Globus pallidus (tissue), 1 donor: ENCODE measurements around the gene TAAR2.
"Not testable (repeated sequence)": the region's sequence is repeated elsewhere in the genome, so short reads cannot be mapped to it uniquely, and the experiment has no call there.

Source experiments
- DNase-seq: peaks from one replicate; pipeline ENCODE4 v3.0.0-alpha.2; 2015; ENCODE audit warnings: low spot score

The TAAR2 gene

GRCh38 chr6:132624175-132624574, at the start of gene TAAR2:
Gene TAAR2 (minus strand): TSS chr6:132624275. CDS start chr6:132624275, 0 bp downstream.
- DNase-seq, result no peak

DNA sequence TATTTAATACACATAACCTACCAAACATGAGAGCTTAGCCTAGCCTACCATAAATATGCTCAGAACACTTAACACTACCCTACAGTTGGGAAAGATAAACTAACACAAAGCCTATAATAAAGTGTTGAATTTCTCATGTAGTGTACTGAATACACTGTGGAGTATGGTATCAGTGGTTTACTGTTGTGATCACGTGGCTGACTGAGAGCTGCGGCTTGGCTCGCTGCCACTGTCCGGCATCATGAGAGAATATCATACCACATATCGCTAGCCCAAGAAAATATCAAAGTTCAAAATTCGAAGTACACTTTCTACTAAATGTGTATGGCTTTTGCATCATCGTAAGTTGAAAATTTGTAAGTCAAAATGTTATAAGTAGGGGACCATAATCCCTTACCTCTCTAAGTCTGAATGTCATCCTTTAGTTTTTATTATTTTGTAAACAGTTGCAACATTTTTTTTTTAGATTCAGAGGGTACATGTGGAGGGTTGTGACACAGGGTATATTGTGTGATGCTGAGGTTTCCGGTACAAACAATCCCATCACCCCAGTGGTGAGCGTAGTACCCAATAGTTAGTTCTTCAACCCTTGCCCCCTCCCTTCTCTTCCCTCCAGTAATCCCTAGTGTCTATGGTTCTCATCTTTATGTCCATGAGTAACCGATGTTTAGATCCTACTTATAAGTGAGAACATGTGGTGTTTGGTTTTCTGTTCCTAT, 49.5 kb upstream of the TAAR2 start:
- no peak for DNase-seq

DNA sequence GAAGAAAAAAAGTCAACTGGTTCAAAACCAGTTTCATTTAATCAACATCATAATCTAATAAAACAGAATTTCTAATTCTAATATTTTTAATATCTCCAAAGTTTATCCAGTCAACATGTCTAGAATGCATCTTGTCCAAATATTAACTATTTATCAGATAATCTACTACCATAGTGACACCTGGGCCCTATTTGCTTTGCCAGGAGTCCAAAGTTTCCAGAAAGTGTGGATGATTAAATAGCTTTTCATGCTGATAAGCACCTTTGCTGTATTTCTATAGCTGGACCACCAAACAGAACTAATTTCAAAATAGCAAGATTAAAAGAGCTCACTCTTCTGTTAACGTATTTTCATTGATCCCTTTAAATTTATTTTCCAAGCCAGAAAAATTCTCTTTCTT, 47.2 kb upstream of the TAAR2 start:
- no peak for DNase-seq

DNA sequence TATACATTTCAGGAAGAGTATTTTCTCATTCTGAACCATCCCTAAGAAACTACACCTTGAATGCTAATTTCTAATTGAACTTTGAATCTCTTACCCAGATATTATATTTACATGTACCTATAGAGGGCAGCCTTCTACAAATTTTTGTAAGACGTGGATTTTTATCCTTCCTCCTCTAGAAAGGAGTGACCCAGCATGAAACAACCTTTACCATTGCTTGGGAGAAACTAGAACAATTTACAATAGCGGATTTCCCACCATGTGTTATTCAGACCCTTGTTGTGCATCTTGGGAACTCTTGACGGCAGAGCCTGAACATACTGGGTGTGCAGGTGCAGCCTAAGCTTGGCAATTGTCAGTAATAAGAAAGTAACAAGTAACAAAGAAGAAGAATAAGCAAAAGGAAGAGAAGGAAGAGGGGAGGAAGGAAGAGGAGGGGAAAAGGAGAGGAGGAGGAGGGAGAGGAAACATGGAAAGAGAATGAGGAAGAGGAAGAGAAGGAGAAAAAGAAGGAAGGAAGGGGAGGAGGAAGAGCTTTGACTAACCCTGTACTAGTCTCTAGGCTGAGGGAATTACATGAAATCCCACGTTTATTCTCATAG, 45.7 kb upstream of the TAAR2 start:
- DNase-seq, result peak; percentile 33

DNA sequence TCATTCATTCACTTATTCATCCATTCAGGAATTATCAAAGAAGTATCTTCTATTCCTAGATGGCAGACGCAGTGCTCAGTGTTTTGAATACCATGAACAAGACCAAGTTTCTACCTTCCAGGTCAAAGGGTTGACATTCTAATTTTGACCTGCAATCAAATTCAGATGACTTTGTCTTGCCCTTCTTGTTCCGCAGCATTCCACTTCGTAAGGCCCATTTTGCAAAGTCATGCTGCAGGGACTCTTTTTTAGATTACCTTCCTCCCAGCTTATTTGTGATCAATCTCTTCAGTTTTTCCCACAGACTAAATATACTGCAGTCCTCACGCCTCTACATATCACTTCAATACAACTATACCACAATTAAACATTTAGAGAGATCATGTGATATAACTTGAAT, 42.0 kb upstream of the TAAR2 start:
- no peak for DNase-seq

DNA sequence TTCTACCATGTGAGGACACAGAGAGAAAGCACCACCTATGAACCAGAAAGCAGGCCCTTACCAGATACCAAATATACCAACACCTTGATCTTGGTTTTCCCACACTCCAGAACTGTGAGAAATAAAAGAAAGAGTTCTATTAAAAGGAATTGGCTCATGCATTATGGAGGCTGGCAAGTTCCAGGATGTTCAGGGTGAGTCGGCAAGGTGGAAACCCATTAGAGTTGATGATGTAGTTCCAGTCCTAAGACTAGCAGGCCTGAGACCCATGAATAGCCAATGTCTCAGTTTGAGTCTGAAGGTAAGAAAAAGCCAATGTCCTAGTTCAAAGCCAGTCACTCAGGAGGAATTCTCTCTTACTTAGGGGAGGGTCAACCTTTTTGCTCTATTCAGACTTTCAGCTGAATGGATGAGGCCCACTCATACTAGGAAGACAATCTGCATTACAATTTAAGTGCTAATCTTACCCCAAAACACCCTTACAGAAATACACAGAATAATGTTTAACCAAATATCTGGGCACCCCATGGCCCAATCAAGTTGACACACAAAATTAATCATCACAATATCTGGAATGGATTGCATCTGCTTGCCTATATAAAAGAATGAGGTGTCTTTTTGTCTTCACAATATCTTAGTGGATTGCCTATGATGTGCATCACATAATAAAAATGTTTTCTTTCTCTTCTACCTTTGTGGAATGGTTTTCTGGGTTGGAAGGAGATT, 40.4 kb upstream of the TAAR2 start:
- DNase-seq, result no peak

DNA sequence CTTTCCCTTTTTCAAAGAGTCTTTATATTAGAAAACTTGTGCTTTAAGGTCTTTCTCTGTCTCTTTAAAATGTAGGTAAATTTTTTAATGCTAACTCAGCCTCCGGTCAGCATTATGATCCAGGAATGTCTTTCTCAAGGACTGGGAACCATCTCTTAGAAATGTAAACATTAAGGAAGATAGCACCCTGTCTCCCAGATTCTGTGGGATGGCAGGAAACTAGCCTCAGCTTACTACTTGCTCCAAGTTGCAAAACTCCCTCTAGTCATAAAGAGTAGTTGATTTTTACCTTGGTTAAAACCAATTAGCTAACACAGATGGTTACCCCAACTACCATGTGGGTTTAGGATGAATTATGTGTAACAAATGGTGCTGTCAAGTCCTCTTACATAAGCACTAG, 39.6 kb upstream of the TAAR2 start:
- no peak for DNase-seq

GRCh38 chr6:132661906-132662305, 37.8 kb upstream of the TAAR2 start:
- DNase-seq, result no peak

GRCh38 chr6:132659082-132659481, 35.0 kb upstream of the TAAR2 start, which contains the start of gene TAAR1:
Gene TAAR1 (minus strand): TSS chr6:132659182. CDS start chr6:132646003, 13,179 bp downstream.
- DNase-seq, result no peak

DNA sequence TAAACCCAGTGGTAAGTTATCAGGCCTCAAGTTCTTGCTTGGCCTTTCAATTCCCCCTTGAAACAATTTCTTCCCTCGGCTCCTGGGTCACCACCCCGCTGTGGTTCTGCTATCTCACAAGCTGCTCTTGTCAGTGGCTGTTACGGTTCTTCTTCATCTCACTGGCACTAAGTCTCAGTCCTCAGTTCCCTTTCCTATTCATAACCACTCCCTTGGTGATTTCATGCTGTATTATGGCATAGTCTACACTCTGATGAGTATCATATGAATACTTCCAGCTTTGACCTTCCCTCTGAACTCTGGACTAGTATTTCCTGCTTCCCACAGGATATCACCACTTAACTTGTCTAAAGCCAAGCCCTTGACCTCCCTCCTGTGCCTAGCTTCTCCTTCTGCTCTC, 27.0 kb upstream of the TAAR2 start:
- peak; percentile 11 for DNase-seq

- DNase-seq, result no peak
These were observed 26.4 kb upstream of the TAAR2 start for GRCh38 chr6:132650429-132650828.

GRCh38 chr6:132648828-132649227, 24.8 kb upstream of the TAAR2 start:
- no peak for DNase-seq

GRCh38 chr6:132648356-132648755, 24.3 kb upstream of the TAAR2 start:
- no peak for DNase-seq

GRCh38 chr6:132643547-132643946, 19.5 kb upstream of the TAAR2 start:
- DNase-seq, result no peak

GRCh38 chr6:132637135-132637534, 13.1 kb upstream of the TAAR2 start:
- DNase-seq, result not testable (repeated sequence)

- DNase-seq, result not testable (repeated sequence)
These were observed 11.8 kb upstream of the TAAR2 start for GRCh38 chr6:132635906-132636305.

DNA sequence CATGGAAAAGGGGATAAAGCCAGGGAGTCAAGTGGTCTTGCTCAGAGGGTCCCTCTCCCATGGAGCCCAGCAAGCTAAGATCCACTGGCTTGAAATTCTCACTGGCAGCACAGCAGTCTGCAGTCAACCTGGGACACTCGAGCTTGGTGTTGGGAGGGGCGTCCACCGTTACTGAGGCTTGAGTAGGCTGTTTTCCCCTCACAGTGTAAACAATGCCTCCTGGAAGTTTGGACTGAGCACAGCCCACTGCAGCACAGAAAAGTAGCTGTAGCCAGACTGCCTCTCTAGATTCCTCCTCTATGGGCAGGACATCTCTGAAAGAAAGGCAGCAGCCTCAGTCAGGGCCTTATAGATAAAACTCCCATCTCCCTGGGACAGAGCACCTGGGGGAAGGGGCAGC, 11.2 kb upstream of the TAAR2 start:
- DNase-seq, result not testable (repeated sequence)

DNA sequence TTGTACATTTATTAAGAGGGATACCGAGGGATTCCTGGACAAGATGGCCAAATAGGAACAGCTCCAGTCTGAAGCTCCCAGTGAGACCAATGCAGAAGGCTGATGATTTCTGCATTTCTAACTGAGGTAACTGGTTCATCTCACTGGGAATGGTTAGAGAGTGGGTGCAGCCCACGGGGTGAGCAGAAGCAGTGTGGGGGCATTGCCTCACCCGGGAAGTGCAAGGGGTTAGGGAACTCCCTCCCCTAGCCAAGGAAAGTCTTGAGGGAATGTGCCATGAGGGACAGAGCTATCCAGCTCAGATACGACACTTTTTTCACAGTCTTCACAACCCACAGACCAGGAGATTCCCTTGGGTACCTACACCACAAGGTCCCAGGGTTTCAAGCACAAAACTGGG, 10.7 kb upstream of the TAAR2 start:
- no peak for DNase-seq

- no peak for DNase-seq
These were observed 9.3 kb upstream of the TAAR2 start for GRCh38 chr6:132633362-132633761.

DNA sequence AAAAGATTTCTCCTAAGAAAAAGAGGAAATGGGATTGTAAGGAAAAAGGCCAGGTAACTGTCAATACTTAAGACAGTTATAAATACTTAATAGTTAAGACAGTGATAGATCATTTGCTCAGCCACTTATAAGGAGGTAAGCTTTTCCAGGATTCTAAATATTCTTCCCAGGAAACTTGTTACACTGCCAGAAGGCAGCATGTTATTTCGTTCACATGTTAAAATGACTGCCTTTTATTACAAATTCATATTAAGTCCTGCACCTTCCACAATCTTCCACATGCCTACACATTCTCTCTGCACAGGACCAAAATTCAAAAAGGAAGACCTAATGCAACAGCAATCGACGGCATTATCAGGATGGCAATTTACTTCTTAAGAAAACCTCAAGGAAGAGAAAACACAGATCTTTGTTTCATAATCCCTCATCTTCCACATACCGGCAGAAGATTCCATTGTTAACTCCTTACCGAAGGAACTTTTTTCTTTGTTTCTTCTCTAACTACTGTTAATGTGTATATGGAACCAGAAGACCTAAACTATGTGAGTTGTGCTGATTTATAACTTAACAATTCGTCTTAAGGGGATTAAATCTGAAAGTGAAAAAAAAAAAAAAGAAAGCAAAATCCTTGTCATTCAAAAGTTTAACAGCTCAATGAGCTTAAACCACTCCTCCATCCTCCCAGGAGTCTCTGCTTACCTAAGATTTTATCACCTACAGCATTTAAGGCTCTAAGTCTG, 799 bp downstream of the TAAR2 start:
- DNase-seq, result no peak

DNA sequence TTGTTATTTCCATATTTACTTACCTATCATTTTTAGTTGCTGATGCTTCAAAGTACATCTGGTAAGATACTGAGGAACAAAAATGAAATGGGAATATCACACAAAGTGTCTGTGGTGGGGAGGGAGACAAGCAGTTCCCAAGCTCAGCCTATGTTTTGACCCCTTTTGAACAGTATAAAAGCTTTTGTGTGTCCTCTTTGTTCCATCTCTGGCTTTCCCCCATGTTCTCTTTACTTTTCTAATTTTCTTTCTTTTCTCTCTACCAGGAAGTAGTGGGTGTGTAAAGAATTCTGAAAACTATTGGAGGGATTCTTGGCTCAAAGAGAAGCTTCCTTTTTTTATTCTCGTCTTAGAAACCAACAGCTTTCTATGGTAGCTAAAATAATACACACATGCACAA, 7.4 kb downstream of the TAAR2 start:
- no peak for DNase-seq

- DNase-seq, result no peak
These were observed 9.5 kb downstream of the TAAR2 start for GRCh38 chr6:132614554-132614953.
